Measurements from ENCODE around the gene RALGPS2.

- TF ChIP-seq CTCF (IDR thresholded peaks at IDR 0.05 in 8 of 11, conservative IDR thresholded peaks at IDR 0.05 in 3 of 11) (no peak), POLR2A (IDR thresholded peaks at IDR 0.05) (no peak)
These were observed 18.8 kb downstream of the RALGPS2 start for GRCh38 chr1:178743801-178744200.

Measured in spleen (tissue), 7 donors.